PC-3 (cell line): Measurements from ENCODE around the gene RC3H1.

ENCODE experiments used
- CTCF ChIP-seq: fragments of 300-600 bp; sonication (generic); conservative IDR thresholded peaks from 2 replicates; pipeline ENCODE4 v1.5.1; 2017; ENCODE audit warnings: antibody characterized with exemption, low read depth, mild to moderate bottlenecking, low read length
- EZH2 ChIP-seq: fragments of 300-600 bp; sonication (generic); IDR thresholded peaks from one replicate; pipeline ENCODE4 v1.6.1; 2017; ENCODE audit warnings: antibody characterized with exemption, mild to moderate bottlenecking, low read length; ENCODE audit not compliant: unreplicated experiment

GRCh38 chr1:174041369-174041768 is 19.2 kb upstream of the RC3H1 start:
- no peak for TF ChIP-seq CTCF
- TF ChIP-seq EZH2, result no peak
